SK-N-MC (cell line): Measurements from ENCODE around the gene HOXA4.

Experiments
- DNase-seq: peaks from one replicate; pipeline ENCODE4 v3.0.0-alpha.2; 2011; ENCODE audit warnings: low read depth, low spot score
- H3K27ac ChIP-seq: fragments of 200-600 bp; sonication (generic); 2 replicates; pipeline ENCODE4 v1.5.1; 2016; ENCODE audit warnings: mixed run types
- H3K36me3 ChIP-seq: fragments of 200-600 bp; sonication (generic); 2 replicates; pipeline ENCODE4 v1.6.1; 2017; ENCODE audit warnings: antibody characterized with exemption, low read length, mixed read lengths; ENCODE audit not compliant: insufficient read depth
- H3K4me3 ChIP-seq: fragments of 200-600 bp; sonication (generic); 2 replicates; pipeline ENCODE4 v1.5.1; 2016
- H3K9ac ChIP-seq: fragments of 200-600 bp; sonication (generic); 2 replicates; pipeline ENCODE4 v1.8.0; 2017; ENCODE audit warnings: mixed run types, mixed read lengths; ENCODE audit not compliant: insufficient read length
- H3K9me3 ChIP-seq: fragments of 200-600 bp; sonication (generic); 2 replicates; pipeline ENCODE4 v1.6.1; 2017; ENCODE audit warnings: low read depth, mild to moderate bottlenecking, antibody characterized with exemption, low read length, moderate library complexity, mixed read lengths
- EZH2 ChIP-seq: fragments of 200-600 bp; sonication (generic); IDR thresholded peaks from one replicate; pipeline ENCODE4 v1.6.1; 2017; ENCODE audit warnings: antibody characterized with exemption
- FOXP2 ChIP-seq: optimal IDR thresholded peaks from 2 replicates; pipeline ENCODE3; 2011; ENCODE audit warnings: mild to moderate bottlenecking, moderate library complexity; ENCODE audit not compliant: insufficient read depth; ENCODE audit errors: extremely low read length, control extremely low read depth
- POLR2AphosphoS5 ChIP-seq: IDR thresholded peaks from 2 replicates; pipeline ENCODE4 v1.6.1; 2012; ENCODE audit warnings: mild to moderate bottlenecking, low read depth, low read length, borderline replicate concordance

The HOXA4 gene

DNA sequence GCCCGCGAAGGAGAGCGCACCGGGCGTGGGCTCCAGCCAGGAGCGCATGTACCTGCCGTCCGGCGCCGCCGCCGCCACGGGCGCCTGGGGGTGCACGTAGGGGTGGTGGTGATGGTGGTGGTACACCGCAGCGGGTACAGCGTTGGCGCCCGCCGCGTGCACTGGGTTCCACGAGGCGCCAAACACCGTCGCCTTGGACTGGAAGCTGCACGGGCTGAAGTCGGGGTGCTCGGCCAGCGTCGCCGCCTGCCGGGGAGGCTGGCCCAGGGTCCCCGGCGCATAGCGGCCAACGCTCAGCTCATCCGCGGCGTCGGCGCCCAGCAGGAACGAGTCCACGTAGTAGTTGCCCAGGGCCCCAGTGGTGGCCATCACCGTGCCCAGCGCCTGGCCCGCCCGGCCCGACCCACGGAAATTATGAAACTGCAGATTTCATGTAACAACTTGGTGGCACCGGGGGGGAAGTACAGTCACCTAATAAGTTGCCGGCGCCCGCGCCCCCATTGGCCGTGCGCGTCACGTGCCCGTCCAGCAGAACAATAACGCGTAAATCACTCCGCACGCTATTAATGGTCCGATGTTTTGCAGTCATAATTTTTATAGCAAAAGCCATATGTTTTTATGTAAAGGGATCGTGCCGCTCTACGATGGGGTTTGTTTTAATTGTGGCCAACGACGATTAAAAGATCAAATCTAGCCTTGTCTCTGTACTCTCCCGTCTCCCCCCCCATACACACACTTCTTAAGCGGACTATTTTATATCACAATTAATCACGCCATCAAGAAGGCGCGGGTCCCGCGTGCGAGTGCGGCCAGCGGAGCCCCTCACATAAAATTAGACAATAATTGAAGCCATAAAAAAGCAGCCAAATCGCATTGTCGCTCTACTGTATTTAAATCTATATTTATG is 34.8 kb upstream of the HOXA4 start, which contains the start of gene HOXA9:
HOXA9 (minus strand) TSS at position 449 of the 907 bp plus-strand sequence; CDS start at position 369, 80 bp downstream.
- TF ChIP-seq EZH2 (no peak), POLR2AphosphoS5 (no peak), FOXP2 (no peak)
- Histone ChIP-seq H3K27ac (no peak within 1 kb of the TSS), H3K9me3 (no peaks in the 10 kb centered on the region), H3K4me3 (no peak within 1 kb of the TSS), H3K9ac (no peak within 1 kb of the TSS), H3K36me3 (no peaks in the 10 kb centered on the region)
- no peak for DNase-seq

DNA sequence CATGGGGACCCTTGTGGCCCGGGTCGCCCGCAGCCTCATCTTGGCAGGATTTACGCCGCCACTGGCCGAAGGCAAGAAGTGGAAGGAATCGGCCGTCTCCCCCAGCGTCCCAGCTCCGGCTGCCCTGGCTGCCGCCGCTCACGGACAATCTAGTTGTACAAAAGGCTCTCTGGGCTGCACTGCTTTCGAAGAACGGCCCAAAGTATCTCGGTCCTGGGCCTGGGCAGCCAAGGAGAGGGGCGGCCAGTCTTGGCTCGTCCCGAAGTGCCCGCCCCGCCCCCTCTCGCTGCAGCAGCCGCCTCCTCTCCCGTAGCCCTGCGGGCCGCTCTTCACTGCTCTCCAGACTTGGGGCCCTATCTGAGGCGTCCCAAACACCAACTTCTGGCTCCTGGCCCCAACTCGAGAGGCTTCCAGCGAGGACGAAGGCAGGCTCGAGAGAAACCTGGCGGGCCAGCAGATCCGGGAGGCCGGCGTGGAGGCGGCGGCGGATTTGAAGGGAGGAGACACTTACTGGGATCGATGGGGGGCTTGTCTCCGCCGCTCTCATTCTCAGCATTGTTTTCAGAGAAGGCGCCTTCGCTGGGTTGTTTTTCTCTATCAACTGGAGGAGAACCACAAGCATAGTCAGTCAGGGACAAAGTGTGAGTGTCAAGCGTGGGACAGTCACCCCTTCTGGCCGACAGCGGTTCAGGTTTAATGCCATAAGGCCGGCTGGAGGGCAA is 34.0 kb upstream of the HOXA4 start:
- no peaks in the 10 kb centered on the region for H3K36me3 ChIP-seq
- no peak overlapping the region for H3K27ac ChIP-seq
- H3K9me3 ChIP-seq, result no peaks in the 10 kb centered on the region
- no peak overlapping the region for H3K9ac ChIP-seq
- no peak for DNase-seq
- TF ChIP-seq POLR2AphosphoS5 (no peak), FOXP2 (no peak), EZH2 (no peak)
- H3K4me3 ChIP-seq, result no peak overlapping the region

DNA sequence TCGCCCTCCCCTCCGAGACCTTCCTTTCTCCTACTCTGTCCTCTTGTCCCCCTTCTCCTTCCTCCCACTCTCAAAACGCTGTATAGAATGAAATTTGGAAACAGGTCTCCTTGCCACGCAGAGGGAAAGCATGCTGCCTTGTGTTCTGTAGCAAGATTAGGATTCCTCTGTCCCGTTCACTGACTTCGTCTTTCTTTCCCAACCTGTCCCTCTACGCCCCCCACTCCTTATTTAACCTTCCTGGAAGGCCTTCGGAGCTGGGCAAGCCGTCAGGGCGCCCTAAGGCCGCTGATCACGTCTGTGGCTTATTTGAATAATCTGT is 33.4 kb upstream of the HOXA4 start:
- Histone ChIP-seq H3K36me3 (no peaks in the 10 kb centered on the region), H3K9me3 (no peaks in the 10 kb centered on the region), H3K4me3 (no peak overlapping the region), H3K27ac (no peak overlapping the region), H3K9ac (no peak overlapping the region)
- TF ChIP-seq POLR2AphosphoS5 (no peak), EZH2 (no peak)
- no peak for DNase-seq

DNA sequence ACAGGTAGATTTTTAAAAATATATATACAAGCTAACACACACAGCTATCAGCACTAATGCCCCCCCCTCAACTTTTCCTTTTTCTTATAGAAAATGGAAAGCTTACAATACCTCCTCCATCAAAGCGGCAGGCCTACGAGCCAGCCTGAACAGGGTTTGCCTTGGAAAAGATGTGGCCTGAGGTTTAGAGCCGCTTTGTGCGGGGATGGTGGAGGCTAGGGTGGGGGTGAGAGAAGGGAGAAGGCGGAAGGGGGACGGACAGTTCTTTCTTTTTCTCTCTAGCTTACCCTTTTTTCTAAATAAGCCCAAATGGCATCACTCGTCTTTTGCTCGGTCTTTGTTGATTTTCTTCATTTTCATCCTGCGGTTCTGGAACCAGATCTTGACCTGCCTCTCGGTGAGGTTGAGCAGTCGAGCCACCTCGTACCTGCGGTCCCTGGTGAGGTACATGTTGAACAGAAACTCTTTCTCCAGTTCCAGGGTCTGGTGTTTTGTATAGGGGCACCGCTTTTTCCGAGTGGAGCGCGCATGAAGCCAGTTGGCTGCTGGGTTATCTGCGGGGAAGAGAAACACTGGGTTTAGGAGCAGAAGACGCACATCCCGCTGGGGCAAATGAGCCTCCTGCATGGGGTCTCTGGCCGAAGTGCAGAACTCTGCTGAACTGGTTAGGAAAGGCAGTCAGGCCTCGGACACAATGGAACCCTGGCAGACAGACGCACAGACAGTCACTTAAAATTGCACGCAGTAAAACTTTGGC is 32.9 kb upstream of the HOXA4 start:
- Histone ChIP-seq H3K4me3 (no peak overlapping the region), H3K27ac (no peak overlapping the region), H3K36me3 (no peaks in the 10 kb centered on the region), H3K9ac (no peak overlapping the region), H3K9me3 (no peaks in the 10 kb centered on the region)
- DNase-seq, result no peak
- TF ChIP-seq EZH2, result no peak
- no peak for TF ChIP-seq FOXP2
- TF ChIP-seq POLR2AphosphoS5, result no peak

- Histone ChIP-seq H3K9ac (no peak overlapping the region), H3K9me3 (no peaks in the 10 kb centered on the region), H3K27ac (no peak overlapping the region), H3K36me3 (no peaks in the 10 kb centered on the region), H3K4me3 (no peak overlapping the region)
- TF ChIP-seq EZH2 (no peak), POLR2AphosphoS5 (no peak), FOXP2 (no peak)
- no peak for DNase-seq
These were observed 32.2 kb upstream of the HOXA4 start for GRCh38 chr7:27162561-27163287.

DNA sequence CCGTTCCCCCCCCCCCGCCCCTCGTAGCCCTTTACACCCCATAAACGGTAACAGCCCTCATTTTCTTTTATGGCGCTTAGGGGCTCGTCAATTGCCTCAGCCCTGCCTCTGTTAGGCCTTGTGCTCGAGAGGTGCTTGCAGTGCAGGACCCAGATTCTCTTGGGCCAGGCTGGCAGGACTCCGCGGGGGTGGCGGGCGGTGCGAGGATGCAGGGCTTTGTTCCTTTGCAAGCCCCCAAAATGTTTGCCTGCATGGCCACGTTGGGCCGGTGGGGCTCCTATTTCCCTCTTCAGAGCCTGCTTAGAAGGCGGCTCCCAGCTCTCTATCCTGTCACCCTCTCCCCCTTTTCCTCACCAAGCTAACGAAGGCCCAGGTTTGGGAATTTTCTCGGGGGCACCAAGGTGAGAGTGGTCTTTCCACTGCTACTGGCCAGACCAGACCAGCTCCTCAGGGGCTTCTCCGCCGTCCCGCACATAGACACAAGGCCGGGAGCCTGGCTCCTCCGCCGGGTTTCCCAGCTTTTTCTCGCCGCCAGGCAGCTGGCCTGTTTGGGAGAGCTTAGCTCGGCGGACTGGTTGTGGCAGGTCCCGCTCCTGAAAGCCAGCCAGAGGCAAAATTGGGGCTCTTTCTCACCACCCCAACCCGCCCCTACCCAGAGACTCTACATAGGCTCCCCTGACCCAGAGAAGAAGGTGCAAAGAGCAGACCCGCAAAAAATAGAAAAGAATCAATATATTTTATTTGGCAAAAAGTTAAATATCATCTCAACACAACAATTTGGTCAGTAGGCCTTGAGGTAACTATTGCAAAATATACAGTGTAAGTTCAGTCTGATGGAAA is 31.4 kb upstream of the HOXA4 start:
- no peak overlapping the region for H3K27ac ChIP-seq
- DNase-seq, result no peak
- no peak overlapping the region for H3K9ac ChIP-seq
- no peaks in the 10 kb centered on the region for H3K9me3 ChIP-seq
- no peak overlapping the region for H3K4me3 ChIP-seq
- TF ChIP-seq EZH2 (no peak), FOXP2 (no peak), POLR2AphosphoS5 (no peak)
- H3K36me3 ChIP-seq, result no peaks in the 10 kb centered on the region

DNA sequence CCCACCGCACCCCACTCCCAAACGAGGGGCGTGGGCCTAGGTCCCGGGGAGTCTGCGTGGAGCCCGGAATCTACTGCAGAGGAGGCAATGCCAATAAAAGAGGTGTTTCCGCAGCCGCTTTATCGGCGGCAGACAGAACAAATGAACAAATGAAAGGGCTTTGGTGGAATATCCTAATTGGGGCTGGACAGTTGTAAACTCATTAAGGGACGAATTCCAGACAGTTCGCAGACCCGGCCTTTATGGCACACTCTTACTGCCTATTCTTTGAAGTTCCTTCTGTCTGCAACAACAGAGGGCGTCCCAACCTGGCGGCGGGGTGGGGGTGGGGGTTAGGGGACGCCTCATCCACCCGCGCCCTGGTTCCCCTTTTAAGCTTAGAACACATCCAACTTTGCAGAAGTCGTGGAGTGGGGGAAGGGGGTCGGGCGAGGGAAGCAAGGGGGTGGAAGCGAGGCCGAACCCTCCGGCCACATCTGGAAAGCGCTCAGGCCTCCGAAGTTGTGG is 30.7 kb upstream of the HOXA4 start:
- Histone ChIP-seq H3K9me3 (no peaks in the 10 kb centered on the region), H3K9ac (no peak overlapping the region), H3K36me3 (no peaks in the 10 kb centered on the region), H3K4me3 (peak overlapping the region; percentile 80), H3K27ac (no peak overlapping the region)
- TF ChIP-seq POLR2AphosphoS5, result no peak
- TF ChIP-seq FOXP2, result no peak
- no peak for TF ChIP-seq EZH2
- DNase-seq, result no peak
